HepG2 (cell line): ENCODE data around the gene MFSD11. TPM values are rescaled to one million over a fixed set of nuclear protein-coding genes. Genes with fewer than 3 reads are reported as not detected.

ENCODE experiments used
- ATF3 ChIP-seq: sonication (generic); formaldehyde crosslinking; IDR thresholded peaks from 2 replicates; pipeline ENCODE4 v1.4.0; 2020; ENCODE audit warnings: missing genetic modification reagents
- FOXK1 ChIP-seq: sonication (generic); formaldehyde crosslinking; IDR thresholded peaks from 2 replicates; pipeline ENCODE4 v1.4.0; 2020; ENCODE audit warnings: low read depth, missing genetic modification reagents, borderline replicate concordance
- MTF1 ChIP-seq: sonication (generic); formaldehyde crosslinking; IDR thresholded peaks from 2 replicates; pipeline ENCODE4 v1.5.0; 2020; ENCODE audit warnings: missing genetic modification reagents
- NFIB ChIP-seq: sonication (generic); formaldehyde crosslinking; IDR thresholded peaks from 2 replicates; pipeline ENCODE4 v1.9.0; 2021; ENCODE audit warnings: missing genetic modification reagents, mild to moderate bottlenecking, borderline replicate concordance
- NRL ChIP-seq: sonication (generic); formaldehyde crosslinking; IDR thresholded peaks from 2 replicates; pipeline ENCODE4 v1.5.0; 2020; ENCODE audit warnings: missing genetic modification reagents, mild to moderate bottlenecking, moderate library complexity, borderline replicate concordance
- PBX3 ChIP-seq: sonication (generic); formaldehyde crosslinking; IDR thresholded peaks from 2 replicates; pipeline ENCODE4 v1.8.1; 2023; ENCODE audit warnings: missing genetic modification reagents, inconsistent platforms, borderline replicate concordance
- SMAD1 ChIP-seq: sonication (generic); formaldehyde crosslinking; IDR thresholded peaks from 2 replicates; pipeline ENCODE4 v1.4.0; 2020; ENCODE audit warnings: missing genetic modification reagents, low read depth, mild to moderate bottlenecking, borderline replicate concordance
- TBX3 ChIP-seq: fragments of 450-650 bp; IDR thresholded peaks from 2 replicates; pipeline ENCODE4 v1.6.1; 2017; ENCODE audit warnings: antibody characterized with exemption, mild to moderate bottlenecking, inconsistent platforms, borderline replicate concordance
- ZFP41 ChIP-seq: sonication (generic); formaldehyde crosslinking; IDR thresholded peaks from 2 replicates; pipeline ENCODE4 v1.4.0; 2020; ENCODE audit warnings: mild to moderate bottlenecking, missing genetic modification reagents, borderline replicate concordance
- ZNF101 ChIP-seq: sonication (generic); formaldehyde crosslinking; IDR thresholded peaks from 2 replicates; pipeline ENCODE4 v1.4.0; 2020; ENCODE audit warnings: mild to moderate bottlenecking, low read depth, missing genetic modification reagents, borderline replicate concordance
- ZNF329 ChIP-seq: sonication (generic); formaldehyde crosslinking; IDR thresholded peaks from 2 replicates; pipeline ENCODE4 v1.9.0; 2021; ENCODE audit warnings: low read depth, mild to moderate bottlenecking, missing genetic modification reagents
- ZNF362 ChIP-seq: sonication (generic); formaldehyde crosslinking; IDR thresholded peaks from 2 replicates; pipeline ENCODE4 v1.4.0; 2020; ENCODE audit warnings: missing genetic modification reagents, mild to moderate bottlenecking, borderline replicate concordance
- ZNF496 ChIP-seq: sonication (generic); formaldehyde crosslinking; IDR thresholded peaks from 2 replicates; pipeline ENCODE4 v1.8.1; 2023; ENCODE audit warnings: mild to moderate bottlenecking, moderate library complexity, missing genetic modification reagents; ENCODE audit not compliant: insufficient replicate concordance
- ZNF646 ChIP-seq: sonication (generic); formaldehyde crosslinking; IDR thresholded peaks from 2 replicates; pipeline ENCODE4 v1.9.0; 2021; ENCODE audit warnings: mild to moderate bottlenecking, missing genetic modification reagents
- ZNF678 ChIP-seq: sonication (generic); formaldehyde crosslinking; IDR thresholded peaks from 2 replicates; pipeline ENCODE4 v1.4.0; 2020; ENCODE audit warnings: mild to moderate bottlenecking, missing genetic modification reagents
- ZNF720 ChIP-seq: sonication (generic); formaldehyde crosslinking; IDR thresholded peaks from 2 replicates; pipeline ENCODE4 v1.4.0; 2020; ENCODE audit warnings: missing genetic modification reagents
- ZNF740 ChIP-seq: sonication (generic); formaldehyde crosslinking; IDR thresholded peaks from 2 replicates; pipeline ENCODE4 v1.4.0; 2020; ENCODE audit warnings: missing genetic modification reagents
- ZNF775 ChIP-seq: sonication (generic); formaldehyde crosslinking; IDR thresholded peaks from 2 replicates; pipeline ENCODE4 v1.4.0; 2020; ENCODE audit warnings: missing genetic modification reagents, mild to moderate bottlenecking, moderate library complexity, borderline replicate concordance
- polyA plus RNA-seq, 8 experiments: library from polyadenylated mRNA; depleted of rRNA in 3 of 8; stranded (reverse) in 7 of 8; unstranded in 1 of 8; fragments of >200 nt; fragmentation: Illumina TruSeq in 4 of 8; extraction: Trizol in 4 of 8; gene quantifications; 2 replicates each; pipeline versions ENCODE4 v1.2.1 to v1.2.3, GENCODE V29; 2011 to 2016; ENCODE audit warnings: low read depth in 4 of 8, missing spikeins in 1 of 8, mixed read lengths in 1 of 8; ENCODE audit not compliant: insufficient read depth in 1 of 8
- total RNA-seq, 5 experiments: library from RNA; depleted of rRNA; stranded (reverse); fragments of >200 nt; fragmentation: Illumina TruSeq; extraction: Trizol; gene quantifications; 2 replicates each; pipeline ENCODE4 v1.2.3, GENCODE V29; 2016; ENCODE audit warnings: low read depth in 1 of 5

The MFSD11 gene
- total and polyA plus RNA-seq, 2 of the 13 experiments (the other 11 are each of a cell fraction or from before 2014, with no cell fraction given): 26.1 to 36.3 TPM

- TF ChIP-seq ZNF362 (no peak), SMAD1 (CRISPR knock-in tag) (no peak), ATF3 (CRISPR knock-in tag) (peak; percentile 51; the same call in 1 of the 2 replicates), ZNF329 (CRISPR knock-in tag) (no peak), MTF1 (no peak), FOXK1 (CRISPR knock-in tag) (no peak), ZFP41 (CRISPR knock-in tag) (no peak), ZNF720 (CRISPR knock-in tag) (no peak), ZNF678 (CRISPR knock-in tag) (no peak), PBX3 (no peak), ZNF740 (CRISPR knock-in tag) (no peak), ZNF496 (CRISPR knock-in tag) (no peak), TBX3 (no peak), NFIB (CRISPR knock-in tag) (no peak), ZNF646 (CRISPR knock-in tag) (no peak), ZNF775 (CRISPR knock-in tag) (no peak), ZNF101 (no peak), NRL (CRISPR knock-in tag) (no peak)
These were observed 40.9 kb upstream of the MFSD11 start (continued) for GRCh38 chr17:76696763-76697701.
